T-helper 17 cell (primary cell): ENCODE data around the gene LANCL3. TPM values are rescaled to one million over a fixed set of nuclear protein-coding genes. Genes with fewer than 3 reads are reported as not detected.
"Not testable (repeated sequence)": the region's sequence is repeated elsewhere in the genome, so short reads cannot be mapped to it uniquely, and the experiment has no call there.

Experiments used
- ATAC-seq: fragments of 150-1000 bp; cut with Tn5 transposase; 2 replicates; pipeline ENCODE4 v1.10.0; 2021; ENCODE audit warnings: mild to moderate bottlenecking, moderate library complexity
- DNase-seq, 3 donors: peaks; one replicate each; pipeline versions ENCODE4 v3.0.0 to v3.0.0-alpha.2; 2020 to 2021
- H3K9me3 ChIP-seq: one replicate; pipeline ENCODE4 v1.7.0; 2013; ENCODE audit warnings: low read length, mild to moderate bottlenecking; ENCODE audit not compliant: control insufficient read depth, poor library complexity, severe bottlenecking
- H3K27ac Mint-ChIP-seq: one replicate; pipeline ENCODE4 v1.8.0; 2022; ENCODE audit warnings: mild to moderate bottlenecking, moderate library complexity, mixed read lengths
- H3K27me3 Mint-ChIP-seq: one replicate; pipeline ENCODE4 v1.8.0; 2022; ENCODE audit warnings: mixed read lengths
- H3K36me3 Mint-ChIP-seq: one replicate; pipeline ENCODE4 v1.8.0; 2022; ENCODE audit warnings: low read depth, mixed read lengths
- H3K4me1 Mint-ChIP-seq: one replicate; pipeline ENCODE4 v1.8.0; 2022; ENCODE audit warnings: mild to moderate bottlenecking, mixed read lengths
- H3K4me3 Mint-ChIP-seq: one replicate; pipeline ENCODE4 v1.8.0; 2022; ENCODE audit warnings: mild to moderate bottlenecking, moderate library complexity, mixed read lengths
- total RNA-seq, 4 donors: library from RNA in 2 of 4; stranded (reverse) in 2 of 4; gene quantifications; one replicate each; pipeline ENCODE4 v1.2.3 and lab custom pipeline; 2022 to 2026

Gene LANCL3
- total RNA-seq = 1 to 10 TPM in 1 of 2 donors, under 1 TPM in 1; 0.45 to 3.9 TPM
- 0.53 to 1.0 reads per million in 2 donors for total RNA-seq (lab: John Stamatoyannopoulos, UW)

DNA sequence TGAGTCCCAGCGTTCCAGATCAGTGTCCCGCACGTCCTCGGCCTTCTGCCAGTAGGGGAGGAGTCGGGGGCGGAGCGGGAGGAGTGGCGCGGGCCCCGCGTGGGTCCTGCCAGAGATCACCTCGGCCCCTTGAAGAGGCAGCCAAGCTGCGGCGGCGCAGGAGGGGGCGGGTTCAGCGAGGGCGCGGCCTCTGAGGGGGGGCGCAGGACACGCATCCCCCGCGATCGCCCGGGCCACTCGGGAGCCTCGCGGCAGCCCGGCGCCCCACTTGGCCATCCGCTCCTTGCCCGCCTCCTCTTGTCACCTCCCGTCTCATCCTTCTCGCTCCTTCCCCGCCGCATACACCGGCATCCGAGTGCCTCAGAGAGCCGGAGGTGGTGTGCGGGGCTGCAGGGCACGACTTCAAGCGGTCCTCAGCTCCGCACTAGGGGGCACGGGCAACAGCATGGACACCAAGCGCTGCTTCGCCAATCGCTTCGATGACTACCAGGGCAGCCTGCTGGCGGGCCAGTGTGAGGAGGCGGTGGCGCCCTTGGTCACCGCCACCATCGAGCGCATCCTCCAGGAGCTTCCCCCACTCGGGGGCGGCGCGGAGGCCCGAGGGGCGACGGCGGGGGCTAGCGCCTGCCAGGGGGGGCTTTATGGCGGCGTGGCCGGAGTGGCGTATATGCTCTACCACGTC lies at the start of gene LANCL3:
LANCL3 (plus strand) TSS at position 236 of the 682 bp plus-strand sequence; CDS start at position 446, 210 bp downstream.
- Mint-ChIP-seq H3K4me3 (peak within 1 kb of the TSS; percentile 91), H3K27me3 (peaks cover 12% of the 10 kb centered on the region)
- not testable (repeated sequence) for H3K27ac Mint-ChIP-seq, DNase-seq, H3K36me3 Mint-ChIP-seq, H3K9me3 ChIP-seq, H3K4me1 Mint-ChIP-seq
- peak; percentile 30 for ATAC-seq

DNA sequence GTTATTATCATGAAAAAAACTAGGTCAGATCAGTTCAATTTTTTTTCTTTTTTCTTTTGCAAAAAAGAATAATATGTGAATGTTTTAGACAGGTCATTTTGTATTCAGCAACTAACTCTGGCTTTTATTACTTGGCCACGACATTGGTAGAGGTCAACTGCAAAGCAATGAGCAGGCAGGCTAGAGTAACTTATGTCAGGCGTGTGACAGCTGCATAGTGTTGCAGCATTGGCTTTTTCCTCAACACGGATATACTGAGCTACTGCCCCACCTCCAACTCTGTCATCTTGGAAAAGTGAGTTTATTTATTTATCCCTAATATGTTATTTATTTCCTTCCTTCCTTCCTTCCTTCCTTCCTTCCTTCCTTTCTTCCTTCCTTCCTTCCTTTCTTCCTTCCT lies 47.8 kb upstream of the LANCL3 start:
- H3K36me3 Mint-ChIP-seq, H3K4me3 Mint-ChIP-seq, H3K27me3 Mint-ChIP-seq, H3K27ac Mint-ChIP-seq, ATAC-seq, H3K9me3 ChIP-seq, DNase-seq, H3K4me1 Mint-ChIP-seq: not testable (repeated sequence)

DNA sequence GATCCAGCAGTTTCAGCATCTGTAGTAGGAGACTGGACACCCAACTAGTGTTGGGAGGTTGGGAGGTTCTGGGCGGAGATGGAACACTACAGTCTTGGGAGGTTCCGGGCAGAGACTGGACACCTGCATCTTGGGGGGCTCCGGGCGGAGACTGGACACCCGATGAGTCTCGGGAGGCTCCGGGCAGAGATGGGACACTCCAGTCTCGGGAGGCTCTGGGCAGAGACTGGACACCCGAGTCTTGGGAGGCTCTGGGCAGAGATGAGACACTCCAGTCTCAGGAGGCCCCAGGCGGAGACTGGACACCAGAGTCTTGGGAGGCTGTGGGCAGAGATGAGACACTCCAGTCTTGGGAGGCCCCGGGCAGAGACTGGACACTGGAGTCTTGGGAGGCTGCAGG lies 29.5 kb upstream of the LANCL3 start:
- H3K36me3 Mint-ChIP-seq = no peaks in the 10 kb centered on the region
- no peaks in the 10 kb centered on the region for H3K9me3 ChIP-seq
- no peak overlapping the region for H3K4me3 Mint-ChIP-seq
- no peaks in the 10 kb centered on the region for H3K4me1 Mint-ChIP-seq
- H3K27me3 Mint-ChIP-seq = peaks cover 7% of the 10 kb centered on the region
- no peak for DNase-seq
- ATAC-seq = no peak
- no peak overlapping the region for H3K27ac Mint-ChIP-seq

DNA sequence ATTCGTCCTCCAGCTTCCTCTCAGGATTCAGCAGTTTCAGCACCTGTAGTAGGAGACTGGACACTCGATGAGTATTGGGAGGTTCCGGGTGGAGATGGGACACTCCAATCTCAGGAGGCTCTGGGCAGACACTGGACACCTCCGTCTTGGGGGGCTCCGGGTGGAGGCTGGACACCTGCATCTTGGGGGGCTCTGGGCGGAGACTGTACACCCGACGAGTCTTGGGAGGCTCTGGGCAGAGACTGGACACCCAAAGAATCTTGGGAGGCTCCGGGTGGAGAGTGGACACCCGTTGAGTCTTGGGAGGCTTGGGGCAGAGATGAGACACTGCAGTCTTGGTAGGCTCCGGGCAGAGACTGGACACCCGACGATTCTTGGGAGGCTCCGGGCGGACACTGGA lies 28.7 kb upstream of the LANCL3 start:
- peaks cover 7% of the 10 kb centered on the region for H3K27me3 Mint-ChIP-seq
- H3K4me3 Mint-ChIP-seq = no peak overlapping the region
- no peak for DNase-seq
- H3K9me3 ChIP-seq = no peaks in the 10 kb centered on the region
- H3K27ac Mint-ChIP-seq = no peak overlapping the region
- no peaks in the 10 kb centered on the region for H3K4me1 Mint-ChIP-seq
- H3K36me3 Mint-ChIP-seq = no peaks in the 10 kb centered on the region
- ATAC-seq = no peak

DNA sequence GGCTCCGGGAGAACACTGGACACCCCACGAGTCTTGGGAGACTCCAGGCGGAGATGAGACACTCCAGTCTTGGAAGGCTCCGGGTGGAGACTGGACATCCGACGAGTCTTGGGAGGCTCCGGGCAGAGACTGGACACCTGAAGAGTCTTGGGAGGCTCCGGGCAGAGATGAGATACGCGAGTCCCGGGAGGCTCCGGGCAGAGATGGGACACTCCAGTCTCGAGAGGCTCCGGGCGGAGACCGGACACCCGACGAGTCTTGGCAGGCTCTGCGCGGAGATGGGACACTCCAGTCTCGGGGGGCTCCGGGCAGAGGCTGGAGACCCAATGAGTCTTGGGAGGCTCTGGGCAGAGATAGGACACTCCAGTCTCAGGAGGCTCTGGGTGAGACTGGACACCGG lies 28.1 kb upstream of the LANCL3 start:
- ATAC-seq = no peak
- Mint-ChIP-seq H3K27ac (no peak overlapping the region), H3K36me3 (no peaks in the 10 kb centered on the region), H3K27me3 (peaks cover 7% of the 10 kb centered on the region), H3K4me1 (no peaks in the 10 kb centered on the region), H3K4me3 (no peak overlapping the region)
- H3K9me3 ChIP-seq = no peaks in the 10 kb centered on the region
- no peak for DNase-seq

DNA sequence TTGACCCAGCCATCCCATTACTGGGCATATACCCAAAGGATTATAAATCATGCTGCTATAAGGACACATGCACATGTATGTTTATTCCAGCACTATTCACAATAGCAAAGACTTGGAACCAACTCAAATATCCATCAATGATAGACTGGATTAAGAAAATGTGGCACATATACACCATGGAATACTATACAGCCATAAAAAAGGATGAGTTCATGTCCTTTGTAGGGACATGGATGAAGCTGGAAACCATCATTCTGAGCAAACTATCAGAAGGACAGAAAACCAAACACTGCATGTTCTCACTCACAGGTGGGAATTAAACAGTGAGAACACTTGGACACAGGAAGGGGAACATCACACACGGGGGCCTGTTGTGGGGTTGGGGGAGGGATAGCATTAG lies 26.9 kb upstream of the LANCL3 start:
- not testable (repeated sequence) for H3K4me3 Mint-ChIP-seq, H3K27me3 Mint-ChIP-seq, H3K4me1 Mint-ChIP-seq, H3K27ac Mint-ChIP-seq, H3K36me3 Mint-ChIP-seq, DNase-seq, ATAC-seq, H3K9me3 ChIP-seq

DNA sequence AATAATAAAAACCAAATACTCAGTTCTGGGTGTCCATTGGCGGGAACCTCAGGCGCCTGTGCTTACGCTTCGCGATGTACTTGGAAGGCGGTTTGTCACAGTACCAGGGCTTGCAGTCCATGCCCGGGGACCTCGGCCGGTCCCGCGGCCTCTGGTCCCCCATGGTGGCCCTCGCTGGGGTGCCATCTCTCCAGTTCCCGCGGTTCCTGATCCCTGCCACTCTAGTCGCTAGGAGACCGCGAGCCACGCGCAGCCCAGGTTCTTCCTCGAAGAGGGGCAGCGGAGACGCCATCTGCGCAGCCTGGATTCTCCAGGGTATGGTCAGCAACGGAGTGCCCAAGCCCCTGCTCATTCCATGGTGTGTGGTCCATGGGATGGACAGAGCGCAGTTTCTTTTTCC lies 26.4 kb upstream of the LANCL3 start:
- Mint-ChIP-seq H3K36me3 (no peaks in the 10 kb centered on the region), H3K27ac (no peak overlapping the region), H3K4me3 (no peak overlapping the region), H3K4me1 (no peaks in the 10 kb centered on the region), H3K27me3 (no peaks in the 10 kb centered on the region)
- DNase-seq (no peak), ATAC-seq (no peak)
- no peaks in the 10 kb centered on the region for H3K9me3 ChIP-seq

DNA sequence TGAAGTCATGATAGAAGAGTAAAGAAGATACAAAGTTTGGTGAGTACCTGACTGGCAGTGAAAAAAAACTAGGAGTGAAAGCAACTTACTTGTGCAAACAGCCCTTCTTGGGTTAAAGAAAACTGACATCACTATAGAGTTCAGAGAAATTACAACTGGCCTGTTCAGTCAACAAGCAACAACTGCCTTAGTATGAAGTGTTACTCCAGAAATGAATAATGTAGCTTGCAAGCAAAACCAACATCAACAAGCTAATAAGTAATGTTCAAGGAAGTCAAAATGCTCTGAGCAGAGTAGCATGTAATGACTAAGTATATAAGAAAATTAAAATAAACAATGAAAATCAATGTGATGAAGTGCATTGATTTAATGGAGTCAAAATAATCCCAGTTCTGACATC lies 21.8 kb upstream of the LANCL3 start:
- not testable (repeated sequence) for H3K27me3 Mint-ChIP-seq, H3K27ac Mint-ChIP-seq, DNase-seq, H3K4me3 Mint-ChIP-seq, H3K36me3 Mint-ChIP-seq, H3K4me1 Mint-ChIP-seq, ATAC-seq, H3K9me3 ChIP-seq

DNA sequence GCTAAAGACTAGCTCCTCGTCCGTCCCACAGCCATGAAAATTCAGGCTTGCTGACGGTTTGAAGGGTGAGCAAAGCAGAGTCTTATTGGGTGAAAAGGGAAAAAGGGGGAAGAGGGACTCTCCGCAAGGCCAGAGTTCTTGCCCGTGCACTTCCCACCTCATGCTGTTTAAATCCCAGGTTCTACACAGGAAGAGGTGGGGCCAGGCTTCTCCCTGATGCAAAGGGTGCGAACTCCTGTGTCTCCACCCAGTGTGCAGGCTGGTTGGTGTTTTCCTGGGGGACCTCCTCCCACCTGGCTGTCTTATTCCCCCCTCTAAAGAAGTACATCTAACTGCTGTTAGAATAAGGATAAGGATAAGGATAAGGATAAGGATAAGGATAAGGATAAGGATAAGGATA lies 18.0 kb upstream of the LANCL3 start:
- DNase-seq = no peak

DNA sequence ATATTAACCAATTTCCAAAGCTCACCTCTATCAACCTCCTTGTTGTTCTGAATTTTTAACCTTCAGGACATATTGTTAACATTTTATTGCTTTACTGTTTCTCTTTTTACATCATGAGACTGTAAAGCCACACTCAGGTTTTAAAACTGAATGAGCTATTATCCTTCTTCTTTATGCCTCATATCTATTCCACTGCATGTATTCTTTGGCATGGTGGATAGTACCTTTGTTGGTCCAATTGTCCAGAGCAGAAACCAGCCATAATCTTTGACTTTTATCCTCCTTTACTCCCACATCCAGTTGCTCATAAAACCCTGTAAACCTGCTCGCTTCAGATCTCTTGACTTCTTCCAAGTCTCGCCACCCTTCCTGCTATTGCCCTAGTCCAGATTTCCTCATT lies 6.2 kb upstream of the LANCL3 start:
- not testable (repeated sequence) for H3K27ac Mint-ChIP-seq, H3K9me3 ChIP-seq

More for the DNA sequence above, 18.0 kb upstream of the LANCL3 start:
- ATAC-seq = no peak
- no peaks in the 10 kb centered on the region for H3K4me1 Mint-ChIP-seq
- no peaks in the 10 kb centered on the region for H3K36me3 Mint-ChIP-seq
- no peak overlapping the region for H3K27ac Mint-ChIP-seq
- no peaks in the 10 kb centered on the region for H3K9me3 ChIP-seq
- no peak overlapping the region for H3K4me3 Mint-ChIP-seq
- peaks cover 4% of the 10 kb centered on the region for H3K27me3 Mint-ChIP-seq

DNA sequence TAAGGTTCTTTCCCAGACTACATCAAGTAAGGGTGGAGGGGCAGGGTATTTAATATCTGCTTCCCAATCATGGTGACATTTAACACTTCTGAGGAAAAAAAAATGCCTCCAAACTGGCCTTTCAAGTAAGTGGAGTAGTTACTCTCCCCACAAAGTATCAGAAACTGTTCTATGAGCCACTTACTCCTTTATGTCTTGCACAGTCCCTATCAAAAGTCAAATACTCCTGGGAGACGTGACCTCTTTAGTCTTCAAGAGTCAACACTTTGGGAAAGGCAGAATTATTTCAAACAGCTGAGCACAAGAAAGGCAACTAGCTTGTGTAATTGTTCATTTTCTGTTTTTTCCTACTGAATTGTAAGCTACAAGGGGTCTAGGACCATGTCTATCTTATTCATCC lies 1.1 kb upstream of the LANCL3 start:
- not testable (repeated sequence) for DNase-seq, H3K27ac Mint-ChIP-seq, H3K9me3 ChIP-seq, H3K4me3 Mint-ChIP-seq, ATAC-seq, H3K27me3 Mint-ChIP-seq, H3K36me3 Mint-ChIP-seq, H3K4me1 Mint-ChIP-seq

More for the DNA sequence above, 6.2 kb upstream of the LANCL3 start:
- peaks cover 15% of the 10 kb centered on the region for H3K27me3 Mint-ChIP-seq
- not testable (repeated sequence) for ATAC-seq, H3K36me3 Mint-ChIP-seq, H3K4me1 Mint-ChIP-seq, DNase-seq, H3K4me3 Mint-ChIP-seq

DNA sequence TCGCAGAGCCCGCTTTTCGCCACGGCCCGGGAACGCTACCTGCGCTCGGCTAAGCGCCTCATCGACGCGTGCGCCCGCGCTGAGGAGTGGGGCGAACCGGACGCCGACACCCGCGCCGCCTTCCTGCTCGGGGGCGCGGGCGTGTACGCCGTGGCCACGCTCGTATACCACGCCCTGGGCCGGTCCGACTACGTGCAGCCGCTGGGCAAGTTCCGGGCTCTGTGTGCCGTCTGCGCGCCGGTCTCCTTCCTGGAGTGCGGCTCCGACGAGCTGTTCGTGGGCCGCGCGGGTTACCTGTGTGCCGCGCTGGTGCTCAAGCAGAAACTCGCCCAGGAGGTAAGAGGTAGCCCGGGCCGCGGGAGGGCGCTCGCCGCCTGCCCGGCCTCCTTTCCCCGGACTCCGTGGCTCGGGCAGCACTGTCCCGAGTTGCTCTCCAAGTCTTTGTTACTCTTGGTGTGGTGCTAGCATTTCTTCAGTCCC lies 687 bp downstream of the LANCL3 start:
- ATAC-seq = peak; percentile 76
- not testable (repeated sequence) for H3K9me3 ChIP-seq, H3K27ac Mint-ChIP-seq, H3K36me3 Mint-ChIP-seq, DNase-seq, H3K4me1 Mint-ChIP-seq
- H3K4me3 Mint-ChIP-seq = peak overlapping the region; percentile 91
- H3K27me3 Mint-ChIP-seq = peaks cover 12% of the 10 kb centered on the region

DNA sequence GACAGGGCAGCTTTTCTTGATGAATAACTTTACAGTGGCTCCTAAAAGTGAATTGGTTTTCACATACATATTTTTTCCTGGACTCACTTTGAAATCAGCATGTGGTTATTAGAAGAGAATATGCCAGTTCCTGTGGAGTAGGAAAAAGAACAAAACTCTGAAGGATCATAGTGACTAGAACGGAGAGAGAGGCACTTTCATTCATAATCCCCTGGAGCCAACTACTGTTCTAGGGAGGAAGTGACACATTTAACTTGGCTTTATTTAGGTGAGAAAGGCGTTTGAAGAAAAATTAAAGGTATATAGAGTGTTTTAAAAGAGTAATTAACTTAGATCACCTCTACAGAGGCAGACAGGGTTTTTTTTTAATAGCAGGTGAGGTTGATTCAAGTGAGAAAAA lies 1.7 kb downstream of the LANCL3 start:
- H3K27me3 Mint-ChIP-seq, H3K4me3 Mint-ChIP-seq, H3K27ac Mint-ChIP-seq, H3K4me1 Mint-ChIP-seq, H3K36me3 Mint-ChIP-seq, ATAC-seq, DNase-seq, H3K9me3 ChIP-seq: not testable (repeated sequence)

DNA sequence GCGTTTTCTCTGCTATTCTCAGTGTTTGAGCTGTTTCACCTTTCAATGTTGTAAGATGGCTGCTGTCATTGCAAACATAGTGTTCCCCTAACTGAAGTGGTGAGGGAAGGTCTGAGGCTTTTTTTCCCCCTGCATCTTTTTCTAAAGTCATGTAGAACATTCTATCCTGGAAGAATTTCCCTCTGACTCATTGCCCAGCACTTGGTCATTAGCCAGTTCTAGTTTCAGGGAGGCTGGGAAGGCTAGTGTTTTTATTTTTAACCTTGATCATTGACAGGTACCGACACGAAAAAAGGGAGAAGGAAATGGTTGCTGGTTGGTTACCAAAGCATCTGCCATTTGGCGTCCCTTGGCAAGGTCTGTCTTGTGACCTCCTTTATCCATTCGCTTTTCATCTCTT lies 6.6 kb downstream of the LANCL3 start:
- DNase-seq (no peak), ATAC-seq (no peak)
- no peaks in the 10 kb centered on the region for H3K9me3 ChIP-seq
- H3K27me3 Mint-ChIP-seq = peaks cover 7% of the 10 kb centered on the region
- H3K4me1 Mint-ChIP-seq = peaks cover 2% of the 10 kb centered on the region
- no peaks in the 10 kb centered on the region for H3K36me3 Mint-ChIP-seq
- H3K4me3 Mint-ChIP-seq = no peak overlapping the region
- no peak overlapping the region for H3K27ac Mint-ChIP-seq
